ENCODE measurements around the gene VMP1.
"Not testable (repeated sequence)": the region's sequence is repeated elsewhere in the genome, so short reads cannot be mapped to it uniquely, and the experiment has no call there.

VMP1 gene

GRCh38 chr17:59815965-59816364, 108.5 kb downstream of the VMP1 start:
- DNase-seq, result no peak

- DNase-seq, result no peak
Measured at GRCh38 chr17:59825533-59826322, 118.3 kb downstream of the VMP1 start.

GRCh38 chr17:59826706-59827453, 119.4 kb downstream of the VMP1 start:
- DNase-seq, result no peak

GRCh38 chr17:59827721-59828477, 120.4 kb downstream of the VMP1 start:
- DNase-seq, result no peak

GRCh38 chr17:59828478-59828760, 121.0 kb downstream of the VMP1 start:
- DNase-seq, result no peak

GRCh38 chr17:59828819-59829216, 121.4 kb downstream of the VMP1 start:
- DNase-seq, result not testable (repeated sequence)

- DNase-seq, result no peak
Measured at GRCh38 chr17:59829217-59830006, 122.0 kb downstream of the VMP1 start.

- no peak for DNase-seq
Measured at GRCh38 chr17:59830007-59830630, 122.7 kb downstream of the VMP1 start.

GRCh38 chr17:59830846-59831486, 123.5 kb downstream of the VMP1 start:
- no peak for DNase-seq

GRCh38 chr17:59832883-59833379, 125.5 kb downstream of the VMP1 start:
- DNase-seq, result no peak

- peak; percentile 55 for DNase-seq
Measured at GRCh38 chr17:59837308-59838051, 130.0 kb downstream of the VMP1 start.

- DNase-seq, result no peak
Measured at GRCh38 chr17:59838052-59838916, 130.8 kb downstream of the VMP1 start.

- DNase-seq, result no peak
Measured at GRCh38 chr17:59839651-59840328, 132.3 kb downstream of the VMP1 start.

GRCh38 chr17:59840329-59841090, 133.1 kb downstream of the VMP1 start:
- no peak for DNase-seq

GRCh38 chr17:59841091-59841881, 133.8 kb downstream of the VMP1 start:
- DNase-seq, result not testable (repeated sequence)

GRCh38 chr17:59841882-59842263, 134.4 kb downstream of the VMP1 start:
- DNase-seq, result not testable (repeated sequence)

GRCh38 chr17:59842901-59843652, 135.6 kb downstream of the VMP1 start:
- no peak for DNase-seq
